PC-9 (cell line): ENCODE results near the gene VTCN1.

Source experiments
- CTCF ChIP-seq: fragments of 200-600 bp; sonication (generic); conservative IDR thresholded peaks from 2 replicates; pipeline ENCODE4 v1.6.1; 2017; ENCODE audit warnings: mixed run types, antibody characterized with exemption, mild to moderate bottlenecking, moderate library complexity
- EZH2 ChIP-seq: fragments of 200-600 bp; sonication (generic); IDR thresholded peaks from 2 replicates; pipeline ENCODE4 v1.8.0; 2017; ENCODE audit warnings: antibody characterized with exemption, low read depth

DNA sequence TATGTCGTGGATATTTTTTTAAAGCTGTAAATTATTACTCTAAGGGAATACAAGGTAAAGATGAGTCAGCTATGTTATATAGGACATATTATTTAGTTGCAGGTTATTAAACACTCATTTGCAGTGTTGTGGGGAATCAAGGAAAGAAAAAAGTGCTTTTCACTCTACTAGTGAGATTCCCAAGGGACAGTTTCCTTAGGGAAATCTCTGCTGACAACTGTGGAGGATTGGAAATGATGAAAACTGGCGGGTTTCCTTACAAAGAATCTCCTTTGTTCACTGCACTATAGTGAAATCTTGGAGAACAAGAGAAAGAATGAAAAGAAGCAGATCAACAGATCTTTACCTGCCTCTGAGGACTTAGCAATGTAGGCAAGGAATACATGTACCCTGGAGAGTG lies 64.7 kb downstream of the VTCN1 start:
- TF ChIP-seq CTCF: no peak
- TF ChIP-seq EZH2: no peak
